GM18951 (cell line): ENCODE measurements around the gene ATXN1.
"Not testable (repeated sequence)": the region's sequence is repeated elsewhere in the genome, so short reads cannot be mapped to it uniquely, and the experiment has no call there.

Experiments used
- POLR2A ChIP-seq: IDR thresholded peaks from 4 replicates; pipeline ENCODE4 v1.6.1; 2011; ENCODE audit warnings: mild to moderate bottlenecking; ENCODE audit not compliant: insufficient read length, insufficient read depth; ENCODE audit errors: extremely low read depth
- in situ Hi-C: fragments of 300-500 bp; cut with MboI; formaldehyde crosslinking; loops from one replicate; pipeline ENCODE4 v1.12.0; 2022; ENCODE audit warnings: low sequenced_read_pairs, mixed read lengths, inconsistent platforms; ENCODE audit not compliant: unreplicated experiment

ATXN1 gene

DNA sequence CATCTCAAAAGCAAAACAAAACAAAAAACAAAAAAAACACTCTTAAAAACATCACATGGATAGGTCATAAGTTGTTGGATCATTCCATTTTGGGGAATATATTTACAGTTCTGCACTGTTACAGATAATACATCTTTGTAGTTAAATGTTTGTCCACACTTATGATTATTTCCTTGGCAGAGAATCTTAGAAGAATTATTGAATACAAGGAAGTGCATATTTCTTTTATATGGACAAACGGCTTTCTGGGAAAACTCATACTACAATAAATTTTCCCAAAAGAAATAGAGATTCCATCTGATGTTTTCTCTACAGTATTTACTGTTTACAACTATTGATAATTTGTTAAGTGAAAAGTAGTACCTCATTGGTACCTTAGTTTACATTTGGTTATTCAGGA is 489.1 kb downstream of the ATXN1 start:
- TF ChIP-seq POLR2A, result no peak
- in situ Hi-C loops, result no loop called here

DNA sequence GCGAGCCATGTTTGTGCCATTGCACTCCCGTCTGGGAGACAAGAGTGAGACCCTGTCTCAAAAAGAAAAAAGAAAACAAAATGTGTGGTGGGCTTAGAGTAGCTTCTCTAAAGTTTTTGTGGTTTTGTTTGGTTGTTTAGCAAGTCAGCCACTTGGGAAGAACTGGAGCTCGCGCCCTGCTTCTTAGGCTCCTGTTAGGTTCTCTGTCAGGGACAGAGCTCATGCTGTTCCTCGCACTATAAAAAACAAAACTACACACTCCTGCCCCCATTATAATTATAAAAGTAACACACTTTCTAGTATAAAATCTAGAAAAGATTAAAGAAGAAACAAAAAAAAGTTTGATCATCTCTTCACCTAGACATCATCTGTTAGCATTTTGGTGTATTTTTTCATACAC is 489.8 kb downstream of the ATXN1 start:
- in situ Hi-C loops, result no loop called here
- TF ChIP-seq POLR2A, result no peak

DNA sequence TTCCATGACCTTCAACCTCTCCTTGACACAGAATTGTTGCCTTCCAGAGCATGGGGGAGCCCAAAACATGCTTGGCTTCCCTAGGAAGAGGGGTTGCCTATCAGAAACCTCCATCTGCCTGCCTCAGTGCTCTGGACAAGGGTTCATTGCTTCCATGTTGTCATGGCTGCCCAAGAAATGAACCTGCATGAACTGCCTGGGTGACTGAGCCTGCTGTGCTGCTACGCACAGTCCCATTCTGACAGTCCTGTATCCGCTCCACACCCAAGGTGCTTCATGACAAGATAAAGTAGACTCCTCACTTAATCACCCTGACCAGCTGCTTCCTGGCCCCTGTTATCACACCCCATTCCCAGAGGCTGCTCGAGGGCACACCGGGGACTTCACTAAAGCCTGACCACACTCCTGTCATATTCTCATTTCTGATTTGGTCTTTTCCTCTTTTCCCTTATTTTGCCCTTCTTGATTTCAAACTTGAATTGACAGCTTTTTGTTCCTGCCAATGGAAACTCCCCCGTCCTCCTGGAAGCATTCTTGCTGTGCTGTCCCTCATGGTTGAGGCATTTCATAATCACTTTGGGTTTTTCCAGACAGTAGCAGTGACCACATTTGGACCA is 491.0 kb downstream of the ATXN1 start:
- in situ Hi-C loops, result no loop called here
- TF ChIP-seq POLR2A, result no peak

DNA sequence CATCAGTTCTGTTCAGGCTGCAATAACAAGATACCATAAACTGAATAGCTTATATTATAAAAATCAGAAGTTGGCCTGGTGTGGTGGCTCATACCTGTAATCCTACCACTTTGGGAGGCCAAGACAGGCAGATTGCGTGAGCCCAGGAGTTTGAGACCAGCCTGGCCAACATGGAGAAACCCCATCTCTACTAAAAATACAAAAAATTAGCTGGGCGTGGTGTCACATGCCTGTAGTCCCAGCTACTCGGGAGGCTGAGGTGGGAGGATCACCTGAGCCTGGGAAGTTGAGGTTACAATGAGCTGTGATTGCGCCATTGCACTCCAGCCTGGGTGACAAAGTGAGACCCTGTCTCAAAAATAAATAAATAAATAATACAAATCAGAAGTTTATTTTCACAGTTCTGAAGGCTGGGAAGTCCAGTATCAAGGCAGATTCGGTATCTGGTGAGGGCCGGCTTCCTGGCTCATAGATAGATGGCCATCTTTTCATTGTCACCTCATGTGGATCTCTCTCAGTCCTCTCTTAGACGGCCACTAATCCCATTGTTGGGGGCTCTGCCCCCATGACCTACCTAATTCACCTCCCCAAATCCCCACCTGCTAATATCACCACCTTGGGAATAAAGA is 491.7 kb downstream of the ATXN1 start:
- in situ Hi-C loops, result not testable (repeated sequence)

DNA sequence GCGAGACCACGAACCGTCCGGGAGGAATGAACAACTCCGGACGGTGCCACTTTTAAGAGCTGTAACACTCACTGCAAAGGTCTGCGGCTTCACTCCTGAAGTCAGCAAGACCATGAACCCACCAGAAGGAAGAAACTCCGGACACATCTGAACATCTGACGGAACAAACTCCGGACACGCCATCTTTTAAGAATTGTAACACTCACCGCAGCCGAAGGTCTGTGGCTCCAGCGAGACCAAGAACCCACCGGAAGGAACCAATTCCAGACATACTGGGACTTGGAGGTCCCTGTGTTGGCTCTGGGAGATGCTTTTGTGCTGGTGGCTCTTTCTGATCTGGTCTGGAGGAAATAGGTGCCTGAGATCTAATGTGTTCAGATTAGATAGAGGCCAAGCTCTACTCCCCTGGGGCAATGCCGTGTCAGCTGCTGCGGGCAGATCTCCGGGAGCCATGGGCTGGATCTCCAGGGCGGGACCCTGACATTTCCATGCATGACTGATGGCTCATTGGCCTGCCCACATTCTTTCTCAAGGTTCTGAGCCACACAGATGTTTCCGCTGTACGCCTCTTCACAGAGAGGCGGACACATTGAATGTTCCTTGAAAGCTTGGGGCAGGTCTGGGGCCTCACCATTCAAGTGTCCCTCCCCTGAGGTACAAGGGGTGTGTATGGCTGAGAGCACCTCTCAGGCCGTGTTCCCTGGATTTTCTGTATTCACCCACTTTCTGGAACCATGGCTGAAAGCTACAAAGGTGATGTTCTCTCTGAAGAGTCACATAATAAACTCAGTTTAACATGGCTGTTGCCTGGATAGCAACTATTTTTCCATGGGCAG is 493.6 kb downstream of the ATXN1 start:
- TF ChIP-seq POLR2A, result no peak
- in situ Hi-C loops, result no loop called here

DNA sequence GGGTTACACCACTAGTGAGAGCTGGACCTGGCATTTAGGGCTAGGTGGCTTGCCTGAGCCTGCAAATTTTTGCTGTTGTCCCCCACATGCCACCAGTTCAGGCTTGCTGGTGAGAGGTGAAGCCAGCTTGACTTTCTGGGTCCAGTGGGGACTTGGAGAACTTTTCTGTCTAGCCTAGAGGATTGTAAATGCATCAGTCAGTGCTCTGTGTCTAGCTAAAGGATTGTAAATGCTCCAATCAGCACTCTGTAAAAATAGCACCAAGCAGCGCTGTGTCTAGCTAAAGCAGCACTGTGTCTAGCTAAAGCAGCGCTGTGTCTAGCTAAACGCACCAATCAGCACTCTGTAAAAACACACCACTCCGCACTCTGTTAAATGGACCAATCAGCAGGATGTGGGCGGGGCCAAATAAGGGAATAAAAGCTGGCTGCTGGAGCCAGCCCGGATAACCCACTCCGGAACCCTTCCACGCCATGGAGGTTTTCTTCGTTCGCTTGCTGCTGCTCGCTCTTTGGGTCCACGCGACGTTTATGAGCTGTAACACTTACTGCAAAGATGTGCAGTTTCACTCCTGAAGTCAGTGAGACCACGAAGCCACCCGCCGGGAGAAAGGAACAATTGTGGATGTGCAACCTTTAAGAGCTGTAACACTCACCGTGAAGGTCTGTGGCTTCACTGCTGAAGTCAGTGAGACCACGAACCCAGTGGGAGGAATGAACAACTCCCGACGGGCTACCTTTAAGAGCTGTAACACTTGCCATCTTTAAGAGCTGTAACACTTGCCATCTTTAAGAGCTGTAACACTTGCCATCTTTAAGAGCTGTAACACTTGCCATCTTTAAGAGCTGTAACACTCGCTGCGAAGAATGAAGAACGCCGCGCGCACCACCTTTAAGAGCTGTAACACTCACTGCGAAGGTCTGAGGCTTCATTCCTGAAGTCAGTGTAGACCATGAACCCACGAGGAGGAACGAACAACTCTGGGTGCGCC is 495.6 kb downstream of the ATXN1 start:
- in situ Hi-C loops, result no loop called here
- no peak for TF ChIP-seq POLR2A

DNA sequence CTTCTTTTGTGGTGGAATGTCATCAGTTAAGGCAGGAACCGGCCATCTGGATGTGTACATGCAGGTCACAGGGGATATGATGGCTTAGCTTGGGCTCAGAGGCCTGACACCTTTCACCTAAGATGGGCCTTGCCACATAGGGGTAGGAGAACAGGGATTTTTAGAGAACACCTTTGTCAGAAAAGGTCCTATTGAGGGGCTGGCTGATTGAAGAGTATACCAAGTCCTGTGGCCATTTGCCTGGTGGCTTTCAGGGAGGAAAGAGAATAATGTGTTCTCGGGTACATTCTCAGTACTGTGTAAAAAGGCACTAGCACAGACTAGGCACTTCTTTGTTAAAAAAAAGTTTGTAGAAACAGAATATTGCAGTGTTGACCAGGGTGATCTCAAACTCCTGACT is 496.5 kb downstream of the ATXN1 start:
- TF ChIP-seq POLR2A, result no peak
- in situ Hi-C loops, result no loop called here

DNA sequence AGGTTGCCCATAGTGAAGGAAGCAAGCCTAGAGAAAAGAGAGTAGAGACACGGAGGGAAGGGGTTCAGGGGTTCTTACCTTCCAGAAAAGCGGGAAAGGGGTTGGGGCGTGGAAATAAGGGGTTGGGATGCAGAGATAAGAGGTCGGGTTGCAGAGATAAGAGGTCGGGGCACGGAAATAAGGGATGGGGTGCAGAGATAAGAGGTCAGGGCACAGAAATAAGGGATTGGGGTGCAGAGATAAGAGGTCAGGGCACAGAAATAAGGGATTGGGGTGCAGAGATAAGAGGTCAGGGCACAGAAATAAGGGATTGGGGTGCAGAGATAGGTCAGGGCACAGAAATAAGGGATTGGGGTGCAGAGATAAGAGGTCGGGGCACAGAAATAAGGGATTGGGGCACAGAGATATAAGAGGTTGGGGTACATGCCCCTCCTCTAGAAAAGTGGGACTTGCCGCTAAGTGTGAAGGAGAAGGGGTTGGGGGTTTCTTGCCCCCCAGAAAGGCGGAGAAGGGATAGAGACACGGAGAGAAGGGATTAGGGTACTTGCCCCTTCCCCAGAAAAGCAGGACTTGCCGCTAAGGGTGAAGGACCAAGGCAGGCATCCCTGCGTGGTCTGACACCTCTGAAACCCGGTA is 497.7 kb downstream of the ATXN1 start:
- in situ Hi-C loops, result not testable (repeated sequence)

DNA sequence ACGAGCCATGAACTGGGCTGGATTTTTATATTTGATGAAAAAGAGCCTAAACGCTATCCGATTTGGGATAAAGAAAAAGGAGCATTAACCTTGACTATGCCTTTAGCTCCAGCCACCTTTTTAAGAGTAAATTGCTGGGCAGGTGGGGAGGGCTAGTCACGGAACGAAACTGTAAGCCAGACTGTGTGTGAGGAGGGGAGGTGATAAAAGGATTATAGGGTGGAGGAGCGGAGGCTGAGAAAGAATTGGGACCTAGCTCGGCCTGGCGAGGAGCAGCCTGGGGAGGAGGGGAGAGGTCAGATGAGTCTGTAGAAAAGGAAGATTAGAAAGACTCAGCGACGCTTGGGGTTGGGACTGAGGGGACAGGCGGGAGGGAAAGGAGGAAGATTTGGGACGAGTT is 498.5 kb downstream of the ATXN1 start:
- in situ Hi-C loops, result not testable (repeated sequence)

DNA sequence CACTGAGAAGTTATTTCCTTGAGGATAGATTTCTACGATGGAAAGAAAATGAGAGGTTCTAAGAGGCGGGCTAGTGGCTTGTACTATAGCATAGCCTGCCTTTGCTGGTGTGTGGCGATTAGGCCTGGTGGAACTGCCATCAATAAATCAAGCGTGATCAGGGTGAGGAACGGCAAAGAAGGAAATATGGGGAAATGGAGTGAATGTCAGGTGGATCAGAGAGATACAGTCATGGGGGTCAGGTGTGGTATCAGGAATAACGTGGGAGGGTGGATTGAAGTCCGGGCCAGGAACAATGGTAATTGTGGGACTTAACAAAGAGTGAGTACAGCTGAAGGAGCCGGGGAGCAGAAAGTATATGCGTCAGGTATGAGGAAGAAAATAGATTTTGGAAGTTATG is 500.7 kb downstream of the ATXN1 start:
- in situ Hi-C loops, result not testable (repeated sequence)

DNA sequence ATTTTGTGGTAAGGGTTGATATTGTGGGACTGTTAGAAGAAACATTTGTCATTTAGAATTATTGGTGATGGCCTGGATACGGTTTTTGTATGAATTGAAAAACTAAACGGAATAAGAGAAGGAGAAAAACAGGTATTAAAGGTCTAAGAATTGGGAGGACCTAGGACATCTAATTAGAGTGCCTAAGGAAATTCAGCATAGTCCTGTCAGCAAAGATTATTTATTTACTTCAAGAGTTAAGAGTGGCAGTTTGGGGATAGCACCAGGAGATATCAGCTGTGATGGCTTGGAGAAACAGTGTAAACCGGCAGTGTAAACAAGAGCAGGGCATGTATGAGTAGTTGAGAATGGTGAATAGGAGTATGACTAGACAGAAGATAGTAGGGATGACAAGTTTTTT is 501.7 kb downstream of the ATXN1 start:
- in situ Hi-C loops, result not testable (repeated sequence)

DNA sequence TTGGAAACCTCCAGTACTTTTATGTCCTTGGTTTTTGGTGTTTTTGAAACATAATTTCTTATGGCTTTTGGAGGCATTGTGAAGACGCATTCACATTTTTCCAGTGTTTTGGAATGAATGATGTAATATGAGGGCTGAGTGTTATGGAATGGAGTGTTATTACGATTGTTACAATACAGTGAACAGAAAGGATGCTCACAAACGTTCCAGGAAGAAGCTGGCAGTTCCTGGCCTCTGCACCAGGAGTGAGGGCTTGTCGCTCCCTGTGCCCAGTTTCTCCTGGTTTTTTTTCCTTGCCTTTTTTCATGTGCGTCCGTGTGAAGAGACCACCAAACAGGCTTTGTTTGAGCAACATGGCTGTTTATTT is 502.6 kb downstream of the ATXN1 start:
- in situ Hi-C loops, result no loop called here
- no peak for TF ChIP-seq POLR2A

DNA sequence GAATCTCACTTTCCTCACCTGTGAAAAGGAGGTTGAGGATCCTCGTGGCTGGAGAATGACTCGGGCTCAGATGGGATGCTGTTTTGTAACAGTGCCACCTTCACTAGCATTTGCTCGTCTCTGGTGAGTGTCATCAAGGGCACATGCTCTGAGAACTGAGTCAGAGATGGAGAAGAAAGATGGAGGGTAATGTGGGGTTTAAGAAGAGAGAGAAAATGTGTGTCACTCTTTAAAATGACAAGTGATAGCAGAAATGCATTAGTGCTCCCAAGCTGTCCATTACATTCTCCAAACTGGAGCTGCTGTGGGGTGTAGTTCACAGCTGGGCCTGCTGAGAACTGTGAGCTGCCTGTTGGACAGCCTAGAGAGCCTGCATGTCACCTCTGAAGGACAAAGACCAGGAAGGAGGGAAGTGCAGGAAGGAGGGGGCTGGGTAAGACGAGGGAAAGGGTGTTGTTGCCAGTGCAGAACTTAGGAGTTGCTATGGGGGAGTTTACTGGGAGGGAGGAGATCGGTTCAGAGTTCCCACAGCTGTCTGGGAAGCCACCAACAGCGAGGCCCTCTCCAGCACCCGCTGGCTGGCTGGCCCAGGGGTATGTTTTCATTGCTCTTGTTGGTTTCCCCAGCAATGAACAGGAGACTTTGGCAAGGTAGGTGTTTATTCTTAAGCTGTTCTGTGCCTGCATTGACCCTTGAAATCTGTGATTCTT is 503.1 kb downstream of the ATXN1 start:
- in situ Hi-C loops, result no loop called here

More for the DNA sequence above, 503.1 kb downstream of the ATXN1 start:
- no peak for TF ChIP-seq POLR2A
